CD4-positive, alpha-beta T cell (primary cell): ENCODE results near the gene OR56B4. TPM values are rescaled to one million over a fixed set of nuclear protein-coding genes. Genes with fewer than 3 reads are reported as not detected.

ENCODE experiments used
- ATAC-seq: fragments of 200-7000 bp; cut with Tn5 transposase; one replicate; pipeline ENCODE4 v1.10.0; 2022; ENCODE audit warnings: mild to moderate bottlenecking; ENCODE audit not compliant: poor library complexity
- CTCF ChIA-PET: fragments of 350-600 bp; sonication (Branson Sonifier 250); formaldehyde crosslinking; loops from one replicate; lab custom pipeline; 2021; ENCODE audit warnings: antibody characterized with exemption, inconsistent platforms; lab: Charles Lee
- POLR2A ChIA-PET: fragments of 350-600 bp; sonication (Branson Sonifier 250); formaldehyde crosslinking; loops from one replicate; lab custom pipeline; 2021; ENCODE audit warnings: antibody characterized with exemption, inconsistent platforms; lab: Charles Lee
- DNase-seq, 14 experiments: peaks; one replicate each; pipeline ENCODE4 v3.0.0-alpha.2; 2013 to 2020; ENCODE audit warnings: mixed read lengths in 2 of 14
- H3K27ac ChIP-seq, 2 donors: one replicate each; pipeline versions ENCODE4 v1.5.1 to v1.7.0; 2013; ENCODE audit warnings: low read length in 2 of 2, low read depth in 1 of 2, mild to moderate bottlenecking in 1 of 2
- H3K27me3 ChIP-seq, 2 experiments: 1 replicate in 1 of 2; 2 replicates in 1 of 2; pipeline versions ENCODE4 v1.6.1 to v1.7.0; 2013; ENCODE audit warnings: low read length in 2 of 2, control low read depth in 1 of 2, mild to moderate bottlenecking in 1 of 2, moderate library complexity in 1 of 2; ENCODE audit not compliant: insufficient read depth in 2 of 2, control insufficient read depth in 1 of 2
- H3K36me3 ChIP-seq: one replicate; pipeline ENCODE4 v1.6.1; 2013; ENCODE audit warnings: low read length, control low read depth; ENCODE audit not compliant: insufficient read depth
- H3K4me1 ChIP-seq: one replicate; pipeline ENCODE4 v1.6.1; 2013; ENCODE audit warnings: low read length, control low read depth; ENCODE audit not compliant: insufficient read depth
- H3K4me3 ChIP-seq: one replicate; pipeline ENCODE4 v1.5.1; 2013; ENCODE audit warnings: mild to moderate bottlenecking, low read length, moderate library complexity
- H3K9me3 ChIP-seq, 2 experiments: 1 replicate in 1 of 2; 2 replicates in 1 of 2; pipeline versions ENCODE4 v1.6.1 to v1.7.0; 2013; ENCODE audit warnings: low read length in 2 of 2, mild to moderate bottlenecking in 2 of 2, control low read depth in 1 of 2, moderate library complexity in 1 of 2; ENCODE audit not compliant: control insufficient read depth in 1 of 2, insufficient read depth in 1 of 2
- H3K27ac Mint-ChIP-seq: one replicate; pipeline ENCODE4 v1.8.0; 2020; ENCODE audit warnings: mixed read lengths
- H3K27me3 Mint-ChIP-seq: one replicate; pipeline ENCODE4 v1.8.0; 2021; ENCODE audit warnings: mixed read lengths
- H3K36me3 Mint-ChIP-seq: one replicate; pipeline ENCODE4 v1.8.0; 2021; ENCODE audit warnings: low read depth, mixed read lengths
- H3K4me1 Mint-ChIP-seq: one replicate; pipeline ENCODE4 v1.8.0; 2021; ENCODE audit warnings: low read depth, mixed read lengths
- H3K4me3 Mint-ChIP-seq: one replicate; pipeline ENCODE4 v1.8.0; 2020; ENCODE audit warnings: mild to moderate bottlenecking, mixed read lengths
- H3K9me3 Mint-ChIP-seq: one replicate; pipeline ENCODE4 v1.8.0; 2020; ENCODE audit warnings: mixed read lengths
- intact Hi-C, 2 experiments: fragments of 100-400 bp; cut with DNase I in 1 of 2; cut with micrococcal nuclease in 1 of 2; formaldehyde crosslinking; loops; one replicate each; pipeline versions ENCODE4 v1.15.1 to v1.9.0; 2023 to 2025; cut with DNase I, micrococcal nuclease
- total RNA-seq, 174 experiments: library from RNA in 2 of 174; stranded (reverse) in 2 of 174; gene quantifications; one replicate each; pipeline ENCODE4 v1.2.3 and lab custom pipeline; 2021 to 2026
- TF ChIP-seq, protein P1 (sequence below): fragments of 200-600 bp; IDR thresholded peaks from one replicate; pipeline ENCODE4 v1.8.0; 2022; ENCODE audit warnings: antibody characterized with exemption, mild to moderate bottlenecking

Gene OR56B4
- total RNA-seq, 2 experiments from 2014 or later, result not detected

DNA sequence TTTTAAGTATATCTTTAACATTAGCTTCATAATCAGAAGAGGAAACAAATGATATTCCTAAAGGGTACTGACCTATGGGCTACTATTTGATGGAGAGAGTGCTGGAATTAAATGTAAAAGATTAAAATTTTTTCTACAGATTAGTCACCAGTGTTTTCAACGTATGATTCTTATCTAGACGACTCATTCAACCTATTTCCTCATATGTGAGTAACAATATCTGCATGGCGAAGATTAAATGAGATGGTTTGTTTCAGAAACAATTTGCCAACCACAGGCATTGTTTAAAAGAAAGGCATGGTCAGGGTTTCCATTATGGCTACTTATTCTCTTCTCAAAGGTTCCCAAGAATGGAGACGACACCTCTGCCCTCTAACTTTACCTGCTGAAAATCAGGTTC, 20.4 kb downstream of the OR56B4 start:
- no peaks in the 10 kb centered on the region for H3K4me1 Mint-ChIP-seq
- Histone ChIP-seq H3K9me3 (no peaks in the 10 kb centered on the region), H3K4me3 (no peak overlapping the region), H3K4me1 (no peaks in the 10 kb centered on the region), H3K27ac (no peak overlapping the region), H3K27me3 (no peaks in the 10 kb centered on the region), H3K36me3 (no peaks in the 10 kb centered on the region)
- DNase-seq (peak in 2 of 14 experiments; percentile 3 to 14), ATAC-seq (no peak)
- H3K4me3 Mint-ChIP-seq, result no peak overlapping the region
- ChIA-PET POLR2A (no interaction called here), CTCF (no interaction called here)
- TF ChIP-seq, protein P1, sequence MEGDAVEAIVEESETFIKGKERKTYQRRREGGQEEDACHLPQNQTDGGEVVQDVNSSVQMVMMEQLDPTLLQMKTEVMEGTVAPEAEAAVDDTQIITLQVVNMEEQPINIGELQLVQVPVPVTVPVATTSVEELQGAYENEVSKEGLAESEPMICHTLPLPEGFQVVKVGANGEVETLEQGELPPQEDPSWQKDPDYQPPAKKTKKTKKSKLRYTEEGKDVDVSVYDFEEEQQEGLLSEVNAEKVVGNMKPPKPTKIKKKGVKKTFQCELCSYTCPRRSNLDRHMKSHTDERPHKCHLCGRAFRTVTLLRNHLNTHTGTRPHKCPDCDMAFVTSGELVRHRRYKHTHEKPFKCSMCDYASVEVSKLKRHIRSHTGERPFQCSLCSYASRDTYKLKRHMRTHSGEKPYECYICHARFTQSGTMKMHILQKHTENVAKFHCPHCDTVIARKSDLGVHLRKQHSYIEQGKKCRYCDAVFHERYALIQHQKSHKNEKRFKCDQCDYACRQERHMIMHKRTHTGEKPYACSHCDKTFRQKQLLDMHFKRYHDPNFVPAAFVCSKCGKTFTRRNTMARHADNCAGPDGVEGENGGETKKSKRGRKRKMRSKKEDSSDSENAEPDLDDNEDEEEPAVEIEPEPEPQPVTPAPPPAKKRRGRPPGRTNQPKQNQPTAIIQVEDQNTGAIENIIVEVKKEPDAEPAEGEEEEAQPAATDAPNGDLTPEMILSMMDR, result no peak
- H3K27me3 Mint-ChIP-seq, result peaks cover 5% of the 10 kb centered on the region
- H3K27ac Mint-ChIP-seq, result no peak overlapping the region
- intact Hi-C loops, result no loop called here
- no peaks in the 10 kb centered on the region for H3K9me3 Mint-ChIP-seq
- no peaks in the 10 kb centered on the region for H3K36me3 Mint-ChIP-seq

DNA sequence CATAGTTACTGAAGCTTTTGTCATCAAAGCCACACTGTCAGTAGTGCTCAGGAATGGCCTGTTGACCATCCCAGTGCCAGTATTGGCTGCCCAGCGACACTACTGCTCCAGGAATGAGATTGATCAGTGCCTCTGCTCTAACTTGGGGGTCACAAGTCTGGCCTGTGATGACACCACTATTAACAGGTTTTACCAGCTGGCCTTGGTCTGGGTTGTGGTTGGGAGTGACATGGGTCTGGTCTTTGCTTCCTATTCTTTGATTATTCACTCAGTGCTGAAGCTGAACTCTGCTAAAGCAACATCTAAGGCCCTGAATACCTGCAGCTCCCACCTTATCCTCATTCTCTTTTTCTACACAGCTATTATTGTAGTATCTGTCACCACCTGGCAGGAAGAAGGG, 21.5 kb downstream of the OR56B4 start:
- no peaks in the 10 kb centered on the region for H3K27me3 ChIP-seq
- Mint-ChIP-seq H3K4me3 (no peak overlapping the region), H3K4me1 (no peaks in the 10 kb centered on the region), H3K27me3 (peaks cover 8% of the 10 kb centered on the region), H3K9me3 (no peaks in the 10 kb centered on the region), H3K36me3 (no peaks in the 10 kb centered on the region), H3K27ac (no peak overlapping the region)
- ChIA-PET CTCF (no interaction called here), POLR2A (no interaction called here)
- H3K9me3 ChIP-seq, result no peaks in the 10 kb centered on the region
- no peak overlapping the region for H3K27ac ChIP-seq
- H3K36me3 ChIP-seq, result no peaks in the 10 kb centered on the region
- ATAC-seq (no peak), DNase-seq (no peak)
- intact Hi-C loops, result no loop called here
- H3K4me1 ChIP-seq, result no peaks in the 10 kb centered on the region
- no peak overlapping the region for H3K4me3 ChIP-seq
- TF ChIP-seq, protein P1, result no peak

DNA sequence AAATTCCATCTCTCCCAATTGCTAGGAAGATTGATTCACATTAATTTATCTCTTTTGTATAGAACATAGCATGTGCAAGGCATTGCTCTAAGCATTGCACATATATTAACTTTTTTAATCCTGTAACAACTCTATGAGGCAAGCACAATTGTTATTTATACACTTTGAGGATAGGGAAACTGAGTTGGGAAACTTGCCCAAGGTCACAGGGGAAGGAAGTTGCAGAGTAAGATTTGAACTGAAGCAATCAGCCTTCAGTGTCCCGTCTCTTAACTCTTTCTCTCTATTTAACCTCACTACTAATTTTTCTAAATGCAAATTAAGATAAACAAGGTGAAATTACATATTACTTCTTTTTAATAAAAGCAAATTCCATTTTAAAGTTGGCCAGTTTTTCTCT, 22.2 kb downstream of the OR56B4 start:
- intact Hi-C loops, result no loop called here
- H3K9me3 ChIP-seq, result no peaks in the 10 kb centered on the region
- ChIA-PET POLR2A (no interaction called here), CTCF (no interaction called here)
- H3K4me1 ChIP-seq, result no peaks in the 10 kb centered on the region
- no peak overlapping the region for H3K4me3 Mint-ChIP-seq
- no peak overlapping the region for H3K4me3 ChIP-seq
- H3K27me3 ChIP-seq, result no peaks in the 10 kb centered on the region
- ATAC-seq (no peak), DNase-seq (peak in 1 of 14 experiments; percentile 4)
- H3K36me3 Mint-ChIP-seq, result no peaks in the 10 kb centered on the region
- no peaks in the 10 kb centered on the region for H3K36me3 ChIP-seq
- H3K27ac ChIP-seq, result no peak overlapping the region
- TF ChIP-seq, protein P1, result no peak
- no peak overlapping the region for H3K27ac Mint-ChIP-seq
- peaks cover 8% of the 10 kb centered on the region for H3K27me3 Mint-ChIP-seq
- no peaks in the 10 kb centered on the region for H3K4me1 Mint-ChIP-seq
- H3K9me3 Mint-ChIP-seq, result no peaks in the 10 kb centered on the region
